ENCODE data around the gene CDR2.

DNA sequence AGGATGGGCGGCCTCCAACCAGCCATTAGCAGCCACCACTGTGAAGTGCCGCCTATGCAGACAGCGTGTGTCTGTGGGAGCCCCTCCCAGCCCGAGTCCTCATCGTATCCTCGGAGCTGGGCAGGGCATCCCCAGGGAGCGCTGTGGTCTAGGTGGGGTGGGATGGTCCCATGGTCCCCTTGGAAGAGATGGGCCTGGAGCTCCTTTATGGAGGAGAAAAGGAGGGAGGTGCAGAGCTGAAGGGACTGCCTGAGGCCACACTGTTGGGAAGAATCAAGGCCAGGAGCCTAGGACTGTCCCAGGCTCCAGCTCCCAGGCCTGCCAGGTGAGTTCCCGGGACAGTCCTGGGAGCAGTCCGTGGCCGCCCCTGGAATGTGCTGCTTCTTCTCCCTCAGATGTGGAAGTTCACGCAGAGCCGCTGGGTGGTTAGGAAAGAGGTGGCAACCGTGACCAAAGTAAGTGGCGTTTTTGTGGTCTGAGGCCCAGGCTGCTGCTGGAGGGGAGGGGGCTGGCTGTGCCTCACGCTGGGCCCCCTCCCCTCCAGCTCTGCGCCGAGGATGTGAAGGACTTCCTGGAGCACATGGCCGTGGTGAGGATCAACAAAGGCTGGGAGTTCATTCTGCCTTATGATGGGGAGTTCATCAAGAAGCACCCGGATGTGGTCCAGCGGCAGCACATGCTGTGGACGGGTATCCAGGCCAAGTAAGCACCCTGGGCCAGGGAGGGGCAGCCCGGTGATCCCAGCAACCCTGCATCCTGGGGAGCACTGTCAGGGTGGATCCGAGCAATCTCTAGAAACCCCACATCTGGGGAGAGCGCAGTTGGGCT, 50.2 kb downstream of the CDR2 start:
- TF ChIP-seq POLR2A (IDR thresholded peaks at IDR 0.05) (no peak), CTCF (IDR thresholded peaks at IDR 0.05) (no peak)

All from esophagus squamous epithelium (tissue), 4 donors.